Left lung (tissue), 10 donors: ENCODE data around the gene FOSL1. TPM values are rescaled to one million over a fixed set of nuclear protein-coding genes. Genes with fewer than 3 reads are reported as not detected.

ENCODE experiments used
- ATAC-seq: fragments of 200-7000 bp; cut with Tn5 transposase; one replicate; pipeline ENCODE4 v1.9.1; 2020; ENCODE audit warnings: moderate library complexity
- DNase-seq, 4 donors: peaks; one replicate each; pipeline ENCODE4 v3.0.0-alpha.2; 2013 to 2020
- H3K27ac ChIP-seq, 2 donors: fragments of 200-600 bp; sonication (generic) in 1 of 2; one replicate each; pipeline versions ENCODE4 v1.5.0 to v1.8.0; 2020 to 2021
- H3K27me3 ChIP-seq, 2 donors: fragments of 200-600 bp; sonication (generic) in 1 of 2; one replicate each; pipeline versions ENCODE4 v1.5.0 to v1.8.0; 2020 to 2021
- H3K36me3 ChIP-seq, 2 donors: fragments of 200-600 bp; sonication (generic) in 1 of 2; one replicate each; pipeline versions ENCODE4 v1.5.0 to v1.8.0; 2020 to 2021
- H3K4me1 ChIP-seq, 2 donors: fragments of 200-600 bp; one replicate each; pipeline ENCODE4 v1.8.0; 2021
- H3K4me3 ChIP-seq, 2 donors: fragments of 200-600 bp; sonication (generic) in 1 of 2; one replicate each; pipeline versions ENCODE4 v1.5.0 to v1.8.0; 2020 to 2021; ENCODE audit warnings: mild to moderate bottlenecking in 1 of 2
- H3K9me3 ChIP-seq, 2 donors: fragments of 200-600 bp; sonication (generic) in 1 of 2; one replicate each; pipeline versions ENCODE4 v1.5.0 to v1.8.0; 2020 to 2021
- CTCF ChIP-seq, 2 donors: fragments of 200-600 bp; sonication (generic) in 1 of 2; IDR thresholded peaks; one replicate each; pipeline versions ENCODE4 v1.5.0 to v1.8.0; 2021; ENCODE audit warnings: antibody characterized with exemption in 2 of 2
- intact Hi-C, 2 donors: fragments of 100-400 bp; cut with DNase I; formaldehyde crosslinking; loops; one replicate each; pipeline versions ENCODE4 v1.11.2 to v1.14.2; 2022
- polyA plus RNA-seq, 6 donors: library from polyadenylated mRNA; unstranded; fragments of 120-200 nt; gene quantifications; one replicate each; pipeline ENCODE4 v1.2.1, GENCODE V29; 2013; ENCODE audit not compliant: insufficient read length in 6 of 6
- total RNA-seq, 2 donors: library from RNA; stranded (reverse); fragmentation: NEBNext Ultra II Directional; extraction: Animal tissue kit (Norgen Biotek cat#: 25700); gene quantifications; one replicate each; pipeline ENCODE4 v1.2.1, GENCODE V29; 2021
- donor health status: DM: no; HTN: yes; CAD: no.
- donor health status: DM: no; HTN: no; CAD: no.

The FOSL1 gene
- total and polyA plus RNA-seq, 8 donors = 0.17 to 16.3 (median 0.22) TPM; not detected in 2

- no peak for ATAC-seq
- Histone ChIP-seq H3K27ac (no peak overlapping the region), H3K4me1 (peaks cover 0 to 15% of the 10 kb centered on the region in 2 donors), H3K27me3 (peaks cover 0 to 10% of the 10 kb centered on the region in 2 donors), H3K9me3 (no peaks in the 10 kb centered on the region), H3K36me3 (no peaks in the 10 kb centered on the region), H3K4me3 (no peak overlapping the region)
- no peak for TF ChIP-seq CTCF (IDR thresholded peaks at IDR 0.05)
- intact Hi-C loops = no loop called here
- DNase-seq = peak in 1 of 4 donors; percentile 1
These were observed 45.9 kb upstream of the FOSL1 start for GRCh38 chr11:65945941-65946558.

DNA sequence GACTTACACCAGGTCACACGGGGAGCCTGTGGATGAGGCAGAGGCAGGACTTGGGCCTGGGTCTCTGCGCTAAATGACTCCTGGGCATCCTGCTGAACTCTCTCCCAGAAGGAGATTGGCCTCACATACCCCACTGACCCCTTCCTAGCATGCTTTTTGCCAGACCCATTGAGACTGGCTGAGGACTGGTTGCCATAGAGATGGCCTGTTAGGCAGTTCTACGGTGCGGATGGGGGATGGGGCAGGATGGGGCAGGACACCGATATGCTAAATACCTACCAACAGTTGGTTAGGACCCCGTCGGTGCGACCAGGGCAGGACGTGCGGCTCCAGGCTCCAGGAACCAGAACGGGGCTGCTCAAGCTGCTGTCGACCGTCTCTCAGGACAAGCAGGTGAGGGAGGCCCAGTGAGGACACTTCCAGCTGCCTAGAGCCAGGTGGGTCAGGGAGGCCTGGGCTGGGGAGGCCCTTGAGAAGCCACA, 45.3 kb upstream of the FOSL1 start, which contains the start of gene TSGA10IP:
Gene TSGA10IP, plus strand, starts transcription at position 51 of the 482 bp plus-strand sequence. Its CDS starts 196 bp downstream, at position 247.
- H3K36me3 ChIP-seq = no peaks in the 10 kb centered on the region
- ATAC-seq = no peak
- no peak for TF ChIP-seq CTCF (IDR thresholded peaks at IDR 0.05)

DNA sequence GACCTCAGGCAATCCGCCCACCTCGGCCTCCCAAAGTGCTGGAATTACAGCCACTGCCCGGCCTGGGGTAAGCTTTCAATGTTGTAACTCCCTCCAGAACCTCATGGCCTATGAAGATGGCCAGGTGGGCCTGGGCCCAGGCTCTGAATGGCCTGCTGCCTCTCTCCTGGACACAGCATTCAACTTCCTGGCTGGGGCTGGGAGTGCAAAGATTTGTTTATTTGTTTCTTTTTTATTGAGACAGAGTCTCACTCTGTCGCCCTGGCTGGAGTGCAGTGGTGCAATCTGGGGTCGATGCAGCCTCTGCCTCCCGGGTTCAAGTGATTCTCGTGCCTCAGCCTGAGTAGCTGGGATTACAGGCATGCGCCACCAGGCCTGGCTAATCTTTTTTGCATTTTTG, 44.6 kb upstream of the FOSL1 start:
- Histone ChIP-seq H3K4me3 (no peak overlapping the region), H3K36me3 (no peaks in the 10 kb centered on the region), H3K27me3 (peaks cover 0 to 10% of the 10 kb centered on the region in 2 donors), H3K4me1 (peaks cover 0 to 19% of the 10 kb centered on the region in 2 donors), H3K27ac (no peak overlapping the region), H3K9me3 (no peaks in the 10 kb centered on the region)
- peak in 1 of 4 donors; percentile 42 for DNase-seq
- TF ChIP-seq CTCF (IDR thresholded peaks at IDR 0.05) = no peak
- ATAC-seq = no peak
- intact Hi-C loops = no loop called here

More for the DNA sequence above, 45.3 kb upstream of the FOSL1 start, which contains the start of gene TSGA10IP:
- Histone ChIP-seq H3K27me3 (peaks cover 0 to 10% of the 10 kb centered on the region in 2 donors), H3K27ac (no peak within 1 kb of the TSS), H3K4me3 (no peak within 1 kb of the TSS), H3K9me3 (no peaks in the 10 kb centered on the region), H3K4me1 (peaks cover 0 to 19% of the 10 kb centered on the region in 2 donors)
- intact Hi-C loops = no loop called here
- peak in 1 of 4 donors; percentile 70 for DNase-seq

GRCh38 chr11:65944191-65944590, 44.0 kb upstream of the FOSL1 start:
- DNase-seq (peak in 1 of 4 donors; percentile 31), ATAC-seq (no peak)
- H3K9me3 ChIP-seq = no peaks in the 10 kb centered on the region
- intact Hi-C loops = no loop called here
- no peak overlapping the region for H3K4me3 ChIP-seq
- H3K4me1 ChIP-seq = peaks cover 0 to 19% of the 10 kb centered on the region in 2 donors
- H3K36me3 ChIP-seq = no peaks in the 10 kb centered on the region
- H3K27me3 ChIP-seq = peaks cover 0 to 10% of the 10 kb centered on the region in 2 donors
- TF ChIP-seq CTCF (IDR thresholded peaks at IDR 0.05) = no peak
- no peak overlapping the region for H3K27ac ChIP-seq

DNA sequence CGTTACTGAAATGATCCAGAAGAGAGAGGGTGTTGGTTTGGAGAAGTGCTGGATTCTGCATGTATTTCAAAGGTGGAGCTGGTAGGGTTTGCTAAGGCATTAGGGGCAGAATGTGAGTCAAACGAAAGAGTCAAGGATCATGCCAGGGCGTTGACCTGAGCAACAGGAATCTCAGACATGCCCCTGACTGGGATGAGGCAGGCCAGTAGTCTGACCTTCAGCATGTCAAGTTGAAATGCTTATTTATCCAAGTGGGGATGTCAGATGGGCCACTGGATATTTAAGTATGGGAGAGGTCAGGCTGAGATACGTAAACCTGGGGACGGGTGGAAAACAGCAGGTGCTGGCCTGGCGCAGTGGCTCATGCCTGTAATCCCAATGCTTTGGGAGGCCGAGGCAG, 42.3 kb upstream of the FOSL1 start:
- Histone ChIP-seq H3K4me3 (no peak overlapping the region), H3K27me3 (peaks cover 0 to 6% of the 10 kb centered on the region in 2 donors), H3K4me1 (peaks cover 0 to 19% of the 10 kb centered on the region in 2 donors), H3K36me3 (no peaks in the 10 kb centered on the region), H3K27ac (no peak overlapping the region), H3K9me3 (no peaks in the 10 kb centered on the region)
- intact Hi-C loops = no loop called here
- TF ChIP-seq CTCF (IDR thresholded peaks at IDR 0.05) = no peak
- DNase-seq (no peak), ATAC-seq (no peak)
